Measurements from ENCODE around the gene B4GALNT4.
"Not testable (repeated sequence)": the region's sequence is repeated elsewhere in the genome, so short reads cannot be mapped to it uniquely, and the experiment has no call there.

The B4GALNT4 gene

GRCh38 chr11:359181-359714 is 10.1 kb upstream of the B4GALNT4 start:
- peak; percentile 20 for DNase-seq

GRCh38 chr11:360326-361280 is 8.7 kb upstream of the B4GALNT4 start:
- no peak for DNase-seq

GRCh38 chr11:362642-363442 is 6.5 kb upstream of the B4GALNT4 start:
- no peak for DNase-seq

GRCh38 chr11:363443-363805 is 5.9 kb upstream of the B4GALNT4 start:
- DNase-seq, result not testable (repeated sequence)

GRCh38 chr11:363948-364761 is 5.1 kb upstream of the B4GALNT4 start:
- DNase-seq, result peak; percentile 38

DNA sequence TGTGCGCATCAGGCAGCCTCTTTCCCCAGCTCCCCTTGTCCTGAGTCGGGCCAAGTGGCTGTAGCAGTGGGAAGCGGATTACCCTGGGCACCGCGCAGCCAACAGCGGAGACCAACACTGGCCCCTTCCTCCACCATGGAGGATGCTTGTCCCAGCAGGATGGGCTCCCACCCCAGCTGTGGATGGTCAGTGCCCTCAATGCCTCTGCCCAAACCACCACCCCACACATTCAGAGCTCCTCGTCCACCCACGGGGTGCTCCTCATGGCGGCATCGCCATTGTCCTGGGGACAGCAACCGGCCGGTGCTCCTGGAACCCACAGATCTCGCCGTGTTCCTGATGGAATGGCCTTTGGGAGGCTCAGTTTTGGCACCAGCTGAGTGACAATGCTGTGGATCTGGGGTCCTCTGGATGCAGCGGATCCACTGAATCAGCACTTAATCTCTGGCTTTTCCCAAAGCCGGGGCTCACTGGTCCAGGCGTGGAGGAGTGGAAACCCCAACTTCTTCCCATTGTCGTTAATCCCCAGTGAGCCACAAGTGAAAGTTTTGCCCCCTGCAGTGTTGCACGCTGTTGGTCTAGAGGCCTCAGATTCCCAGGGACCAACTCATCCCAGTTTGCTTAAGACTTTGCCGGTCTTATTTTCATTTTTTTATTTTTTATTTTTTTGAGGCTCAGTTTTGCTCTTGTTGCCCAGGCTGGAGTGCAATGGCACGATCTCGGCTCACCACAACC is 4.1 kb upstream of the B4GALNT4 start:
- DNase-seq, result no peak

- DNase-seq, result no peak
Measured at GRCh38 chr11:365831-366230, 3.5 kb upstream of the B4GALNT4 start.

- no peak for DNase-seq
Measured at GRCh38 chr11:367956-368413, 1.3 kb upstream of the B4GALNT4 start.

GRCh38 chr11:368414-369335 is 624 bp upstream of the B4GALNT4 start:
- no peak for DNase-seq

DNA sequence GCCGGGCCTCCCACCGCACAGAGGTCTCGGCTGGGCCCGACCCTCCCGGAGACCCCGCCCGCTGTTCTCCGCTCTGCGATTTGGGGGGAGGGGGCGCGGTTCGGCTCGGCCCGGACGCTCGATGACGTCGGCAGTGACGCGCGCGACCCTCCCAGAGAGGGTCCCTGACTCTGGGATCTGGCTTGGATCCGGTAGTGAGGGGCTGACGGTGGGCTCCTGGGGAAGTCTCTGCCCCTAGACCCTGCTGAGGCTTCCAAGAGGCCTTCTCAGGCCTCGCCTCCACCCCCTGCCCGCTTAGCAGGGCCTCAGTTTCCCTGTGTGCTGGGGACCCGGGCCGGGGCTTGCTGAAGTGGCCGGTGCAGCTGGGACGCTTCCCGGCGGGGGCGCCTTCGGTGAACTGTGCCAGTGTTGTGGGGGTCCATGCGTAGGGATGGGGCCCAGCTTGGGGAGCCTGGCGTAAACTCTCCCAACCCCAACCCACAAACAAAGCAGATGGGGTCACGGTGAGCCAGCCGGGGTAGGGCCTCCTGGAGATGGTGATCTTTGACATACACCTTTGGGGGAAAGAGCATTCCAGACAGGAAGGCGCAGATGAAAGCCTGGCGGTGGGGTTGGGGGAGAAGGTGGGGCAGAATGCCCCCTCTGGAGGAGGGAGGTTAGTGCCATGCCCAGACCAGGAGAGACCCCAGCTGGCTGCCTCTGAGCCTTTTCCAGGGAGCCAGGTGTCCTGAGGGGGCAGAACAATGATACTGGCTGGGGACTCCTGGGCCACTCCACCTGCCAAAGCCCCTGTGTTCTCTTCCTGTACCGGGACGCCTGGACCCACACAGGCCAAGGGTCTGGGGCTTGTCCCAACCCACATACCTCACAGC is 1.0 kb downstream of the B4GALNT4 start:
- DNase-seq, result no peak

GRCh38 chr11:371051-371450 is 1.8 kb downstream of the B4GALNT4 start:
- DNase-seq, result no peak

GRCh38 chr11:371716-372590 is 2.7 kb downstream of the B4GALNT4 start:
- no peak for DNase-seq

DNA sequence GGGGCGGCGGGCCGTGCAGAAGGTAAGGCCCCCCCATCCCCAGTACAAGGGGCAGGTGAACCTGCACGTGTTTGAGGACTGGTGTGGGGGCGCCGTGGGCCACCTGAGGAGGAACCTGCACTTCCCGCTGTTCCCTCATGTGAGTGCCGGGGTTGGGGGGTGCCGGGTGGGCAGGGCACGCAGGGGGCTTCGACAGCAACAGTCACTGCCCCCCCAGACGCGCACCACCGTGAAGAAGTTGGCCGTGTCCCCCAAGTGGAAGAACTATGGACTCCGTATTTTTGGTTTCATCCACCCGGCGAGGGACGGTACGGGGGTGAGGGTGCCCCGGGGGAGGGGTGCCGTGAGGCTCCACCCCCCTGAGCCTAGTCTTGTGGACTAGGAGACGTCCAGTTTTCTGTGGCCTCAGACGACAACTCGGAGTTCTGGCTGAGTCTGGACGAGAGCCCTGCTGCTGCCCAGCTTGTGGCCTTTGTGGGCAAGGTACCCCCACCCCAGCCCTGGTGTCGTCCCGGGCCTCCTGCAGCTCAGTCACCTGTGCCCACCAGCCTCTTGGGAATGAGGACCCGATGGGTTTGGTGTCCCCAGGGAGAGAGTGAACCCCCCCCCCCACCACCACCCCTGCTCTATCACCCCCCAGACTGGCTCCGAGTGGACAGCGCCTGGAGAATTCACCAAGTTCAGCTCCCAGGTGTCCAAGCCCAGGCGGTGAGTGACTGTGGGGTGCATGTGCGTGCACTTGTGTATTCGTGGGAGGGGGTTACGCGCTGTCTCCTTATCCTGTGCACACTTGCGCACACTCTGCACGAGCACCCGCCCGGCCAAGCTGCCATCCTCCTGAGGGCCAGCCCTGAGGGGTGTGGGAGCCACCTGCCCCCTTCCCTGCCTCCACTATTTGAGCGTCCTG is 3.8 kb downstream of the B4GALNT4 start:
- no peak for DNase-seq

DNA sequence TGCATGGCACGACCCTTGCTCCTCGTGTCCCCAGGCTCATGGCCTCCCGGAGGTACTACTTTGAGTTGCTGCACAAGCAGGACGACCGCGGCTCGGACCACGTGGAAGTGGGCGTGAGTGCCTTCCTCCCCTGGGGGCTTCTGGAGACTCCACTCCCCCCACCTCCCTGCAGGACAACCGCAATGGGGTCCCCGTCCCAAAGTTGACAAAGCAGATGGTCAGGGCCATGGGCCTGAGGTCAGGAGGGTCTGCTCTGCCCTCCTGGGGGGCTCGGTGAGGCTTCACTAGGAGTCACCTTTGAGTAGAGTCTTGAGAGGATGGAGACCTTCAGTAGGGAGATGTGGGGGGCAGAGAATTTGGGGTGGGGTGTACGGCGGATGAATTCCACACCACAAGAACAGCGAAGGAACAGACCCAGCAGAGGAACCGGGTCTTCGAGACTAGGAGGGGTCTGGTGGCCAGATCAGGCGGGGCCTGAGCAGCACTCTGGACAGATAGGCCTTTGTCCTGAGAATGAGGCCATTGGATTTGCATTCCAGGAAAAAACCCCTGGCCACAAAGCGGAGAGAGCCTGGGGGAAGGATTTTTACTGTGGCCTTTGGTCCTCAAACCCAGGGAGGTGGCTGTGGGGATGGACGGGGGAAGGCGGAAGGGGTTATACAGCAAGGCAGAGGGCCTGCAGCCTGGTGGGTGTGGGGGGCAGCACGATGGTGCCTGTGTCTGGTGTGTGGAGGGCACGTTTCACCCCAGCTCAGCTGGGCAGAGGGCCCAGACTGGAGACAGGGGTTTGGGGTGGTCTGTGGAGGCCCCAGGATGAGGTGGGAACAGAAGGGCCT is 4.6 kb downstream of the B4GALNT4 start:
- DNase-seq, result no peak

- no peak for DNase-seq
Measured at GRCh38 chr11:375065-376025, 6.0 kb downstream of the B4GALNT4 start.
